CD4-positive, alpha-beta memory T cell (primary cell): ENCODE measurements around the gene DACH1. TPM values are rescaled to one million over a fixed set of nuclear protein-coding genes. Genes with fewer than 3 reads are reported as not detected.

Source experiments
- CTCF ChIA-PET: fragments of 350-600 bp; sonication (Branson Sonifier 250); formaldehyde crosslinking; loops from one replicate; lab custom pipeline; 2021; ENCODE audit warnings: inconsistent platforms; ENCODE audit not compliant: partially characterized antibody; lab: Charles Lee
- POLR2A ChIA-PET: fragments of 350-600 bp; sonication (Branson Sonifier 250); formaldehyde crosslinking; loops from one replicate; lab custom pipeline; 2021; ENCODE audit not compliant: partially characterized antibody; lab: Charles Lee
- DNase-seq, 5 donors: peaks; one replicate each; pipeline versions ENCODE4 v3.0.0 to v3.0.0-alpha.2; 2020 to 2022; ENCODE audit warnings: mixed read lengths in 1 of 5
- H3K27ac ChIP-seq: one replicate; pipeline ENCODE4 v1.7.0; 2013; ENCODE audit warnings: low read depth, low read length
- H3K27me3 ChIP-seq: 2 replicates; pipeline ENCODE4 v1.7.0; 2013; ENCODE audit warnings: mild to moderate bottlenecking, low read length, moderate library complexity; ENCODE audit not compliant: insufficient read depth
- H3K36me3 ChIP-seq: 2 replicates; pipeline ENCODE4 v1.7.0; 2013; ENCODE audit warnings: mild to moderate bottlenecking, low read length, moderate library complexity; ENCODE audit not compliant: insufficient read depth
- H3K4me1 ChIP-seq: 2 replicates; pipeline ENCODE4 v1.7.0; 2013; ENCODE audit warnings: mild to moderate bottlenecking, low read length, moderate library complexity; ENCODE audit not compliant: insufficient read depth
- H3K4me3 ChIP-seq, 2 donors: one replicate each; pipeline ENCODE4 v1.7.0; 2013; ENCODE audit warnings: low read length in 2 of 2, mild to moderate bottlenecking in 1 of 2
- H3K9me3 ChIP-seq, 2 donors: one replicate each; pipeline ENCODE4 v1.7.0; 2013; ENCODE audit warnings: low read length in 2 of 2, control low read depth in 1 of 2; ENCODE audit not compliant: control insufficient read depth in 1 of 2
- H3K27ac Mint-ChIP-seq, 7 donors: one replicate each; pipeline ENCODE4 v1.8.0; 2020 to 2021; ENCODE audit warnings: mixed read lengths in 7 of 7, mild to moderate bottlenecking in 6 of 7, inconsistent platforms in 3 of 7, moderate library complexity in 3 of 7
- H3K27me3 Mint-ChIP-seq, 2 donors: one replicate each; pipeline ENCODE4 v1.8.0; 2020 to 2021; ENCODE audit warnings: mixed read lengths in 2 of 2
- H3K36me3 Mint-ChIP-seq, 2 donors: one replicate each; pipeline ENCODE4 v1.8.0; 2020 to 2021; ENCODE audit warnings: mixed read lengths in 2 of 2, inconsistent platforms in 1 of 2, mild to moderate bottlenecking in 1 of 2
- H3K4me1 Mint-ChIP-seq, 4 donors: one replicate each; pipeline ENCODE4 v1.8.0; 2020 to 2021; ENCODE audit warnings: mixed read lengths in 4 of 4, mild to moderate bottlenecking in 1 of 4
- H3K4me3 Mint-ChIP-seq, 8 donors: one replicate each; pipeline ENCODE4 v1.8.0; 2020 to 2021; ENCODE audit warnings: mixed read lengths in 8 of 8, mild to moderate bottlenecking in 7 of 8, moderate library complexity in 6 of 8, inconsistent platforms in 3 of 8
- H3K9me3 Mint-ChIP-seq, 8 donors: one replicate each; pipeline ENCODE4 v1.8.0; 2020 to 2021; ENCODE audit warnings: mixed read lengths in 8 of 8, mild to moderate bottlenecking in 5 of 8, inconsistent platforms in 3 of 8, moderate library complexity in 1 of 8
- intact Hi-C: fragments of 100-400 bp; cut with micrococcal nuclease; formaldehyde crosslinking; loops from one replicate; pipeline ENCODE4 v1.15.1; 2023
- polyA plus RNA-seq, 2 donors: library from polyadenylated mRNA; unstranded; fragments of 300-500 nt; fragmentation: Illumina TruSeq; gene quantifications; one replicate each; pipeline ENCODE4 v1.2.3, GENCODE V29; 2021
- total RNA-seq, 2 experiments: library from RNA; stranded (reverse); gene quantifications; one replicate each; pipeline ENCODE4 v1.2.3, GENCODE V29; 2021

The DACH1 gene
- total and polyA plus RNA-seq, 4 experiments from 2014 or later, result not detected

- peaks cover 0 to 3% of the 10 kb centered on the region in 2 donors for H3K9me3 ChIP-seq
- no peaks in the 10 kb centered on the region for H3K36me3 ChIP-seq
- H3K4me1 ChIP-seq, result no peaks in the 10 kb centered on the region
- POLR2A ChIA-PET, result no interaction called here
- CTCF ChIA-PET, result no interaction called here
- Mint-ChIP-seq H3K27me3 (no peaks in the 10 kb centered on the region), H3K36me3 (no peaks in the 10 kb centered on the region), H3K27ac (no peak overlapping the region), H3K4me1 (no peaks in the 10 kb centered on the region), H3K9me3 (peaks cover 0 to 4% (median 0%) of the 10 kb centered on the region in 8 donors), H3K4me3 (no peak overlapping the region)
- no peak for DNase-seq
- no peak overlapping the region for H3K27ac ChIP-seq
- no peak overlapping the region for H3K4me3 ChIP-seq
- no peaks in the 10 kb centered on the region for H3K27me3 ChIP-seq
- intact Hi-C loops, result no loop called here
Observed at GRCh38 chr13:71629167-71629566, 237.8 kb downstream of the DACH1 start.

- ChIA-PET POLR2A (no interaction called here), CTCF (no interaction called here)
- no peaks in the 10 kb centered on the region for H3K27me3 Mint-ChIP-seq
- intact Hi-C loops, result no loop called here
- no peak overlapping the region for H3K27ac Mint-ChIP-seq
- H3K9me3 Mint-ChIP-seq, result peaks cover 0 to 3% (median 0%) of the 10 kb centered on the region in 8 donors
- H3K4me1 Mint-ChIP-seq, result no peaks in the 10 kb centered on the region
- Histone ChIP-seq H3K9me3 (peaks cover 0 to 3% of the 10 kb centered on the region in 2 donors), H3K27ac (no peak overlapping the region), H3K4me3 (no peak overlapping the region), H3K36me3 (no peaks in the 10 kb centered on the region), H3K4me1 (no peaks in the 10 kb centered on the region), H3K27me3 (no peaks in the 10 kb centered on the region)
- no peak overlapping the region for H3K4me3 Mint-ChIP-seq
- DNase-seq, result no peak
- H3K36me3 Mint-ChIP-seq, result no peaks in the 10 kb centered on the region
Observed at GRCh38 chr13:71626421-71627117, 240.4 kb downstream of the DACH1 start.

- ChIA-PET POLR2A (no interaction called here), CTCF (no interaction called here)
- no peak overlapping the region for H3K27ac ChIP-seq
- intact Hi-C loops, result no loop called here
- H3K4me1 Mint-ChIP-seq, result no peaks in the 10 kb centered on the region
- no peaks in the 10 kb centered on the region for H3K36me3 Mint-ChIP-seq
- no peaks in the 10 kb centered on the region for H3K27me3 Mint-ChIP-seq
- H3K4me1 ChIP-seq, result no peaks in the 10 kb centered on the region
- H3K27ac Mint-ChIP-seq, result no peak overlapping the region
- H3K4me3 ChIP-seq, result no peak overlapping the region
- H3K27me3 ChIP-seq, result no peaks in the 10 kb centered on the region
- peaks cover 0 to 3% of the 10 kb centered on the region in 2 donors for H3K9me3 ChIP-seq
- DNase-seq, result no peak
- H3K36me3 ChIP-seq, result no peaks in the 10 kb centered on the region
- H3K9me3 Mint-ChIP-seq, result peaks cover 0 to 3% (median 0%) of the 10 kb centered on the region in 8 donors
- H3K4me3 Mint-ChIP-seq, result no peak overlapping the region
Observed at GRCh38 chr13:71625694-71626093, 241.3 kb downstream of the DACH1 start.

GRCh38 chr13:71624653-71625600 lies 242.1 kb downstream of the DACH1 start:
- peaks cover 0 to 3% (median 0%) of the 10 kb centered on the region in 8 donors for H3K9me3 Mint-ChIP-seq
- H3K4me1 Mint-ChIP-seq, result no peaks in the 10 kb centered on the region
- ChIA-PET CTCF (no interaction called here), POLR2A (no interaction called here)
- intact Hi-C loops, result no loop called here
- no peak overlapping the region for H3K4me3 ChIP-seq
- no peak overlapping the region for H3K27ac Mint-ChIP-seq
- no peak for DNase-seq
- H3K36me3 ChIP-seq, result no peaks in the 10 kb centered on the region
- no peaks in the 10 kb centered on the region for H3K27me3 Mint-ChIP-seq
- H3K27ac ChIP-seq, result no peak overlapping the region
- no peaks in the 10 kb centered on the region for H3K36me3 Mint-ChIP-seq
- no peak overlapping the region for H3K4me3 Mint-ChIP-seq
- H3K4me1 ChIP-seq, result no peaks in the 10 kb centered on the region
- H3K9me3 ChIP-seq, result peaks cover 0 to 3% of the 10 kb centered on the region in 2 donors
- no peaks in the 10 kb centered on the region for H3K27me3 ChIP-seq

GRCh38 chr13:71621174-71622124 lies 245.6 kb downstream of the DACH1 start:
- Histone ChIP-seq H3K9me3 (no peaks in the 10 kb centered on the region), H3K4me1 (no peaks in the 10 kb centered on the region), H3K27me3 (no peaks in the 10 kb centered on the region), H3K27ac (no peak overlapping the region), H3K36me3 (no peaks in the 10 kb centered on the region), H3K4me3 (no peak overlapping the region)
- DNase-seq, result no peak
- H3K9me3 Mint-ChIP-seq, result peaks cover 0 to 4% (median 0%) of the 10 kb centered on the region in 8 donors
- no peaks in the 10 kb centered on the region for H3K4me1 Mint-ChIP-seq
- H3K36me3 Mint-ChIP-seq, result no peaks in the 10 kb centered on the region
- no peaks in the 10 kb centered on the region for H3K27me3 Mint-ChIP-seq
- CTCF ChIA-PET, result no interaction called here
- POLR2A ChIA-PET, result no interaction called here
- intact Hi-C loops, result no loop called here
- H3K27ac Mint-ChIP-seq, result no peak overlapping the region
- H3K4me3 Mint-ChIP-seq, result no peak overlapping the region

GRCh38 chr13:71619096-71619495 lies 247.9 kb downstream of the DACH1 start:
- H3K4me3 Mint-ChIP-seq, result no peak overlapping the region
- no peak overlapping the region for H3K27ac ChIP-seq
- ChIA-PET CTCF (no interaction called here), POLR2A (no interaction called here)
- no peaks in the 10 kb centered on the region for H3K36me3 ChIP-seq
- H3K9me3 Mint-ChIP-seq, result peaks cover 0 to 4% (median 0%) of the 10 kb centered on the region in 8 donors
- H3K36me3 Mint-ChIP-seq, result no peaks in the 10 kb centered on the region
- H3K4me1 ChIP-seq, result no peaks in the 10 kb centered on the region
- no peaks in the 10 kb centered on the region for H3K27me3 Mint-ChIP-seq
- intact Hi-C loops, result no loop called here
- no peaks in the 10 kb centered on the region for H3K27me3 ChIP-seq
- H3K4me3 ChIP-seq, result no peak overlapping the region
- no peaks in the 10 kb centered on the region for H3K4me1 Mint-ChIP-seq
- no peaks in the 10 kb centered on the region for H3K9me3 ChIP-seq
- H3K27ac Mint-ChIP-seq, result no peak overlapping the region
- no peak for DNase-seq
